Effector memory CD4-positive, alpha-beta T cell (primary cell): Measurements from ENCODE around the gene SWI5.
"Not testable (repeated sequence)": the region's sequence is repeated elsewhere in the genome, so short reads cannot be mapped to it uniquely, and the experiment has no call there.

Source experiments
- DNase-seq, 3 donors: peaks; one replicate each; pipeline ENCODE4 v3.0.0-alpha.2; 2020
- H3K27ac ChIP-seq: 2 replicates; pipeline ENCODE4 v1.7.0; 2013; ENCODE audit warnings: mild to moderate bottlenecking, low read length, moderate library complexity; ENCODE audit not compliant: insufficient read depth, poor library complexity, severe bottlenecking
- H3K27me3 ChIP-seq: replicated peaks from 2 replicates; pipeline ENCODE4 v1.7.0; 2013; ENCODE audit warnings: mild to moderate bottlenecking, low read length; ENCODE audit not compliant: insufficient read depth, control insufficient read depth, poor library complexity, severe bottlenecking
- H3K36me3 ChIP-seq: 2 replicates; pipeline ENCODE4 v1.7.0; 2013; ENCODE audit warnings: mild to moderate bottlenecking, low read length, moderate library complexity; ENCODE audit not compliant: control insufficient read depth, insufficient read depth
- H3K4me1 ChIP-seq: 2 replicates; pipeline ENCODE4 v1.7.0; 2013; ENCODE audit warnings: low read length, mild to moderate bottlenecking; ENCODE audit not compliant: control insufficient read depth, insufficient read depth, poor library complexity, severe bottlenecking
- H3K4me3 ChIP-seq: 2 replicates; pipeline ENCODE4 v1.7.0; 2013; ENCODE audit warnings: low read length, low read depth, mild to moderate bottlenecking; ENCODE audit not compliant: insufficient read depth, poor library complexity, severe bottlenecking
- H3K9me3 ChIP-seq: 2 replicates; pipeline ENCODE4 v1.7.0; 2013; ENCODE audit warnings: mild to moderate bottlenecking, low read length, moderate library complexity; ENCODE audit not compliant: control insufficient read depth

The SWI5 gene

GRCh38 chr9:128279088-128280073, 3.3 kb downstream of the SWI5 start:
- not testable (repeated sequence) for DNase-seq, H3K9me3 ChIP-seq, H3K27ac ChIP-seq, H3K36me3 ChIP-seq, H3K4me3 ChIP-seq, H3K27me3 ChIP-seq
- peaks cover 17% of the 10 kb centered on the region for H3K4me1 ChIP-seq

- H3K4me1 ChIP-seq = peaks cover 13% of the 10 kb centered on the region
- H3K4me3 ChIP-seq = no peak overlapping the region
- H3K27me3 ChIP-seq = no peaks in the 10 kb centered on the region
- H3K36me3 ChIP-seq = no peaks in the 10 kb centered on the region
- H3K27ac ChIP-seq = no peak overlapping the region
- H3K9me3 ChIP-seq = no peaks in the 10 kb centered on the region
- DNase-seq = no peak
Observed at GRCh38 chr9:128280084-128280622, 4.1 kb downstream of the SWI5 start.

GRCh38 chr9:128282500-128282899, 6.4 kb downstream of the SWI5 start:
- no peaks in the 10 kb centered on the region for H3K27me3 ChIP-seq
- H3K4me3 ChIP-seq = no peak overlapping the region
- H3K27ac ChIP-seq = no peak overlapping the region
- peaks cover 15% of the 10 kb centered on the region for H3K36me3 ChIP-seq
- H3K9me3 ChIP-seq = no peaks in the 10 kb centered on the region
- H3K4me1 ChIP-seq = no peaks in the 10 kb centered on the region
- DNase-seq = no peak

GRCh38 chr9:128285033-128285784, 9.1 kb downstream of the SWI5 start:
- H3K27ac ChIP-seq = no peak overlapping the region
- no peaks in the 10 kb centered on the region for H3K27me3 ChIP-seq
- no peak for DNase-seq
- H3K36me3 ChIP-seq = peaks cover 20% of the 10 kb centered on the region
- no peaks in the 10 kb centered on the region for H3K4me1 ChIP-seq
- H3K9me3 ChIP-seq = no peaks in the 10 kb centered on the region
- H3K4me3 ChIP-seq = no peak overlapping the region

- H3K27me3 ChIP-seq = no peaks in the 10 kb centered on the region
- H3K4me1 ChIP-seq = no peaks in the 10 kb centered on the region
- H3K36me3 ChIP-seq = peaks cover 20% of the 10 kb centered on the region
- no peaks in the 10 kb centered on the region for H3K9me3 ChIP-seq
- no peak overlapping the region for H3K4me3 ChIP-seq
- DNase-seq = no peak
- no peak overlapping the region for H3K27ac ChIP-seq
Observed at GRCh38 chr9:128286440-128286839, 10.4 kb downstream of the SWI5 start.

GRCh38 chr9:128288273-128289004, 12.4 kb downstream of the SWI5 start:
- Histone ChIP-seq H3K4me1 (no peaks in the 10 kb centered on the region), H3K9me3 (no peaks in the 10 kb centered on the region), H3K36me3 (peaks cover 20% of the 10 kb centered on the region), H3K4me3 (no peak overlapping the region), H3K27me3 (no peaks in the 10 kb centered on the region), H3K27ac (no peak overlapping the region)
- no peak for DNase-seq

GRCh38 chr9:128292009-128292408, 15.9 kb downstream of the SWI5 start:
- Histone ChIP-seq H3K9me3 (no peaks in the 10 kb centered on the region), H3K27ac (no peak overlapping the region), H3K36me3 (peaks cover 5% of the 10 kb centered on the region), H3K4me1 (no peaks in the 10 kb centered on the region), H3K4me3 (no peak overlapping the region), H3K27me3 (no peaks in the 10 kb centered on the region)
- no peak for DNase-seq

- H3K36me3 ChIP-seq = peaks cover 5% of the 10 kb centered on the region
- no peaks in the 10 kb centered on the region for H3K9me3 ChIP-seq
- no peaks in the 10 kb centered on the region for H3K27me3 ChIP-seq
- no peak overlapping the region for H3K4me3 ChIP-seq
- H3K27ac ChIP-seq = no peak overlapping the region
- no peaks in the 10 kb centered on the region for H3K4me1 ChIP-seq
- no peak for DNase-seq
Observed at GRCh38 chr9:128293091-128293490, 17.0 kb downstream of the SWI5 start.

GRCh38 chr9:128294142-128294541, 18.1 kb downstream of the SWI5 start:
- Histone ChIP-seq H3K36me3 (no peaks in the 10 kb centered on the region), H3K27ac (no peak overlapping the region), H3K27me3 (no peaks in the 10 kb centered on the region), H3K9me3 (no peaks in the 10 kb centered on the region), H3K4me1 (no peaks in the 10 kb centered on the region), H3K4me3 (no peak overlapping the region)
- DNase-seq = no peak
